Stimulated activated CD4-positive, alpha-beta T cell treated with anti-CD3 and anti-CD28 coated beads, Interleukin-12 subunit alpha, Interleukin-12 subunit beta, amount 100 ng/mL, for 48 hours (primary cell): ENCODE data around the gene TSHZ1.
A peak's percentile ranks its signal among the peaks of the same experiment; 100 is the strongest.

Experiments
- DNase-seq, 3 donors: peaks; one replicate each; pipeline ENCODE4 v3.0.0-alpha.2; 2020; ENCODE audit warnings: low read depth in 2 of 3, low spot score in 1 of 3

Gene TSHZ1, protein sequence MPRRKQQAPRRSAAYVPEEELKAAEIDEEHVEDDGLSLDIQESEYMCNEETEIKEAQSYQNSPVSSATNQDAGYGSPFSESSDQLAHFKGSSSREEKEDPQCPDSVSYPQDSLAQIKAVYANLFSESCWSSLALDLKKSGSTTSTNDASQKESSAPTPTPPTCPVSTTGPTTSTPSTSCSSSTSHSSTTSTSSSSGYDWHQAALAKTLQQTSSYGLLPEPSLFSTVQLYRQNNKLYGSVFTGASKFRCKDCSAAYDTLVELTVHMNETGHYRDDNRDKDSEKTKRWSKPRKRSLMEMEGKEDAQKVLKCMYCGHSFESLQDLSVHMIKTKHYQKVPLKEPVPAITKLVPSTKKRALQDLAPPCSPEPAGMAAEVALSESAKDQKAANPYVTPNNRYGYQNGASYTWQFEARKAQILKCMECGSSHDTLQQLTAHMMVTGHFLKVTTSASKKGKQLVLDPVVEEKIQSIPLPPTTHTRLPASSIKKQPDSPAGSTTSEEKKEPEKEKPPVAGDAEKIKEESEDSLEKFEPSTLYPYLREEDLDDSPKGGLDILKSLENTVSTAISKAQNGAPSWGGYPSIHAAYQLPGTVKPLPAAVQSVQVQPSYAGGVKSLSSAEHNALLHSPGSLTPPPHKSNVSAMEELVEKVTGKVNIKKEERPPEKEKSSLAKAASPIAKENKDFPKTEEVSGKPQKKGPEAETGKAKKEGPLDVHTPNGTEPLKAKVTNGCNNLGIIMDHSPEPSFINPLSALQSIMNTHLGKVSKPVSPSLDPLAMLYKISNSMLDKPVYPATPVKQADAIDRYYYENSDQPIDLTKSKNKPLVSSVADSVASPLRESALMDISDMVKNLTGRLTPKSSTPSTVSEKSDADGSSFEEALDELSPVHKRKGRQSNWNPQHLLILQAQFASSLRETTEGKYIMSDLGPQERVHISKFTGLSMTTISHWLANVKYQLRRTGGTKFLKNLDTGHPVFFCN (N-terminal part only)

DNA sequence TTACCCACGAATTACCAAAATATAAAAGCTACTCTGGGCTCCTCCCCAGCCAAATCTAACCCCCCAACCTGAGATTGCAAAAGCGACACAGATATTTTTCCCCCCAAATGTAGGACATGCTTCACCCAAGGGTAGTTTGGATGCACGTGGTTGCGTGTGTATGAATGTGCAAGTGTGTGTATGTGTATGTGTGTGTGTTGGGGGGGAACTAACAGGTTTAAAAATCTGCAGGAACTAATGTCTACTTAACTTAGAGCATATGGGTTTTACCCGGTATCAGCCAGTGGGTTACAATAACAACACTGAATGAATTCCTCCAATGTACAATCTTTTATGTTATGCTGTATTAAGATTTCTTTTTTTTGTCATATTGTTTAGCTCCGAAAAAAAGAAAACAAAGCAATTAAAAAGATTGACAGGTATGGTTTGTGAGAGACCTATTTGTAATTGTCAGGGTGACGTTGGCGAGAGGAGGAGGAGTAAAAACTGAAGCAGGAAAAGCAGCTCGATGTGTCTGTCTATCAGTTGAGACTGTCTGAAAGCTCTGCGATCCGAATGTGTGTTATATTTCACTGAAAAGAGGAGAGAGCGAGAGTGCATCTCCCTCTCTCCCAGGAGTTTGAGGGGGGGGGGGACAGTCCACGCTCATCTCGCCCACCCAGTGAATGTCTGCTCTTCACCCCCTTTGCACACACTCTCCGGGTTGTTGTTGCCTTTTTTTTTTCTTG lies at the start of gene TSHZ1:
TSHZ1 (plus strand) TSS at position 524 of the 728 bp plus-strand sequence. CDS start 1,080 bp downstream, outside the sequence.
- peak in 2 of 3 donors; percentile 26 to 60 for DNase-seq

DNA sequence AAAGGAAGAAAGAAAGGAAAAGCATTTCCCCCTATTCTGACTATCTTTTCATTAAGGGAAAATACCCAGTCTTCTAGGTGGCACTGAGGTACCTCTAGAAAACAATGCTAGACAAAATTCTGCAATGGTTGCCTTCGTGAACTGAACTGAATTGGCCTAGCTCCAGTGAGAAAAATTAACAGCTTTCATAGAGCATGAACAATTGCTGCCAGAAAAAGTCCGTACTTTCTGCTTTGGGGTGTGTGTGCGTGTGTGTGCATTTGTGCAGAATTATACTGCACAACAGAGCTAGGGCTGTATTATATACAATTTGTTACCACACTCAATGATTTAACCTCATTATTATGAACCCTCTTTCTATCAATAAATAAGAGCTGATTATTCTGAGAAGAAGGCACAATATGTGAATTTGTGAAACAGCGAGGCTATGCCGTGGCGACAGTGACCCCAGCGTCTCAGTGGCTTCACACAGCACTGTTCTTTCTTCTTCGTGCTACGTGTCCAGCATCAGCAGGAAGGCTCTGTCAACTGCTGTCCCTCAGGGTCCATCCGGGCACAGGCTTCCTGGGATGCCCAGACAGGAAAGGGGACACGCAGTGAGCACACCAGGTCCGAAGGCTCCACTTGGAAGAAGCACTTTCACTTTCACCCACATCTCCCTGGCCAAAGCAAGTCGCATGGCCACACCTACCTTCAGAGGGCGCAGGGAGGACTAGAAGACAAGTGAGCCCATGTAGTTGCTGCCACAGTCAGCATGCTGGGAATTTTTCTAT lies 49.2 kb upstream of the TSHZ1 start:
- DNase-seq = no peak

DNA sequence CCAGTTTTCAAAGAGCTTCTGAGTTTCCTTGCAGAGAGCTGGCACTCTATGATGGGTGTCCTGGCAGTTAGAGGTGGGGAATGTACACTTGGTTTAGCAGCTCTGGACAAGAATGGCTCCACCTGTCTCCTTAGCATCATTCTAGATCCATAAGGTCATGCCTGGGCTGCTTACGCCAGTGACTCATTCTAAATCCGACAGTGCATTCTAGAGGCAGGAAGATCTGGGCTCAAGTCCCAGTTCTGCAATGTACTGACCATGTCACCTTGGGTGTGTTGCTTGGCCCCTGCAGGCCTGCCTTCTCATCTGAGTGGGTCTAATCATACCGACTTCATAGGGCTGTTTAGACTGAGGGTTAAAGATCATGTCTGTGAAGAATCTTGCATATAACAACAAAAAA lies 48.1 kb upstream of the TSHZ1 start:
- no peak for DNase-seq

DNA sequence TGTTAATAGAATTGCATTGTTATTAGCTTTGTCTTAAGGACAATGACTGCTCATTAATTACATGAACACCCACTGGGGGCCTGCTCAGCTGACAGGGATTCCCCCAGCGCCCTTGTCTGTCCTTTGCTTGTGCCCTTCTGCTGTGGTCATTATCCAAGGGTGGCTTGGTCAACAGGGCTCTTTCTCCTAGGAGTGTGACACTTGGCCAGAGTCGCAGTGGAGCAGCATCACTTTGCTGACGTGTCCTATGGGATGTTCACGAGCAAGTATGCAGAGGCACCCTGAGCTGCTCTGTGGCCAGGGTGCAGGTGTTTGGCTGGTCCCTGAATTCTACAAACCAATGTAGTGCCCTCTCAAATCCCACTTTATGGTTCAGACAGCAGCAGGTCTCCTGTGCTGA lies 47.6 kb upstream of the TSHZ1 start:
- DNase-seq = no peak

DNA sequence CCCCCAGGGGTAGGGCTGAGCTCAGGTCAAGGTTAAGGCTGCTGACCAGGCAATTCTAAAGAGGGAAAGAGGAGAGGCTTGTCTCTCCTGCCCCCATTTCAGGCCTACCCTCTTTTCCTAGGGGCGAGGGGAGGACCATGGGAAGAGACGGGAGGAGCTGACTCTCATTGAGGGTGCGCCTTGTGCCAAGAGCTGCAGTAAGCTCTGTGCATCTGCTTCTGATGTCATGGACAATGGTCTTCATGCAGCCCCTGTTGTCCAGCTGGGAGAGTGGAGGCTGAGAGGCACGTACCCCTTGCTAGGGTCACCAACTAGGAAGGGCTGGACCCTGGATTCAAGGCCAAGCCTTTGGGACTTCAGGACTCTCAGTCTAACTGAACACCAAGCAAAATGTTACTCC lies 46.9 kb upstream of the TSHZ1 start:
- DNase-seq = no peak

DNA sequence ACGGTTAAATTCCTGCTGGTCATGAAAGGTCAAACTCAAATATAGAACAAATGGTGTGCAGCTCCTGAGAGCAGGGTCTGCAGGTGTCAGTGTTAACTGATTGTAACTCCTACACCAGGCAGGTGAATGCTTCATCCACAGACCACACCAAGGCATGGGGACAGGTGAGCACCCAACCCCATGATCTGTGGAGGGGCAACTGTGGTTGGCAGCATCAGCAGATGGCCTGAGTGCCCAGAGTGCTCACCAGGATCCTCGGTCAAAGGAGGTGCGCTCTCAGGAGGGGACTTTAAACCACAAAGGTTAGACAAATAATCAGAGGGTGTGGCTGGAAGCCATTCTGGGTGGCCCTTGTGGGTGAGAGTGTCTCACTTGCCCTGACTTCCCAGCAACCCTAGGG lies 46.1 kb upstream of the TSHZ1 start:
- no peak for DNase-seq

DNA sequence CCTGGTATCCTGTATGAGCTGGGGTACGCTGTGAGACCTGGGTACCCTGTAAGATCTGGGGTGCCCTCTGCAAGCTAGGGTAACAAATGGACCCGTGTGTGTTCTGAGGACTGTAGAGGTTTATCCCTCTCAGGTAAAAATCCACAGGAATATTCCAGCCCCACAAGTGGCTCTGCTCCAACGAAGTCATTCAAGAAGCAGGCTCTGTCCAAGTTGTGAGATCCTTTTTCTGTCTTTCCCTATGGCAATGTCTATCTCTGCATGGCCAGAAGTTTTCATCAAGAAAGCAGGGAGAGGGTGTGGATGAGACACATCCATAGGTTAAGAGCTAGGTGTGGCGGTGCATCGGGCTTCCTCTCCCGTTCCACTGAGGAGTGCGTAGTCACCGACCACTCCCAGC lies 44.7 kb upstream of the TSHZ1 start:
- no peak for DNase-seq

DNA sequence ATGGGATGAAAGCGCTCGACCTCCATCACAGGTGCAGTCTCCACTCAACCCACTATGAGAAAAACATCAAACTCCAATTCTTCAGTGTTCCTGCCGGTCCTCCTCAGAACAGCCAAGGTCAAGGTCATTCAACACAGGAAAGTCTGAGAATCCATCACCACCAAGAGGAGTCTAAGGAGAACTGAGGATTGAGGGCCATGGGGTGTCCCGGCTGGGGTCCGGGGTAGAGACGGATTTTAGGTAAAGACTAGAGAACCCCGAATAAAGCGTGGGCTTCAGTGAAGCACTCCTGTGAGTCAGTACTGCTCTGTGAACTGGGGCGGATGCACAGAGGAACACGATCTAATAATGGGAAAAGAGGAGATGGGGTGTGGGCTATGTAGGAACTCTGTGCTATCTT lies 43.5 kb upstream of the TSHZ1 start:
- DNase-seq = no peak

DNA sequence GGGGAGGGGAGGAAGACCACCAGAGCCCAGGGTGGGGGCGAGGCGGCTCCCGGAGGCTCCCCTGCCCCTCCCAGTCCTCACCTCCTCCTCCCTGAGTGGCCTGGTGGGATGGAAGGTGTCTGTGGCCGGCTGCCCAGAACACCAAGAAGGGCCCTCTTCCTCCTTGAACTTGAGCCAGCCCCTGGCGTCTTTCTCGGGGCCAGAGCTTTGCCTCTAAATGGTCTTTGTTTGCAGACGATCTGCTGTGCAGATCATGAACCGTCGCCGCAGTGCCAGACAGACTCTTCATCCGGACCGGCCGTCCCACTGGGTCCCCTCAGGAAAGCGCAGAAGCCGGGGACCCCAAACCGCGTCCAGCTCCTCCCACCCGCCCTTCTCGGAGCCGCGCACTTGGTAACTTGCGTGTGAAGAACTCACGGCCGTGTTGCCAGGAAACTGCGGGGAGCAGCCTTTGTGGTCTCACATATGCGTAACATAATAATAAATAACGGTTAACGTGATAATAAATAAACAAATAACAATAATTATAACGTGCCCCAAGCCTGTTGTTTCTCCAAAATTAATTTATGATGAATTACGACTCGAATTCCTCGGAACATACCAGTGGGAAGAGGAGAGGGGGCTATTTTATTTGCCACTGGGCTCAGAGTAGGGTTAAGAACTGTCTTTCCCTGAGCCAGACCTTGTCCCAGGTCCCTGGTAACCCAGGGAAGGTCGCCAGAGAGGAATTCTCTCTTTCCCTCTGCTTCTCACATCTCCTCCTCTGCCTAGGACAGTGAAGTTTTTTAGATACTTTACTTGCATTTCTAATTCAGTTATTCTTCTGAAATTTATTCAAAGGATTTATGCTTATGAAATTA lies 42.6 kb upstream of the TSHZ1 start:
- no peak for DNase-seq

DNA sequence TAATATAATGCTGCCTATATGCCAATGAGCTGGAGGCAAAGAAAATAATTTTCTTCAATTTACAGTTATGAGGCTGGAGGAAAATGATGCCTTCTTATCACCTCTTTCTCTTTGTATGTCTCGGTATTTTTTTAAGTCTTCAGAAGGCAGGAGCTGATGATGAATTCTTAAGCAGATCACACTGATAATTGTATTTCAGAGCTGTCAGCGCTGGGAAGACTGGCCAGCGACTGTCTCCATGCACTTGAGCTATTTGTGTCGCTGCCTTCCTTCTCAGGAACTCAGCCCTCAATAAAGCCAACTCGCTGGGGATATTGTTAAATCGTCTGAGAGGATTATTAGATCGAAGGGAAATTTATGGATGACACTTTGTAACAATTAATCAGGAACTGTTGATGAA lies 42.0 kb upstream of the TSHZ1 start:
- DNase-seq = no peak

DNA sequence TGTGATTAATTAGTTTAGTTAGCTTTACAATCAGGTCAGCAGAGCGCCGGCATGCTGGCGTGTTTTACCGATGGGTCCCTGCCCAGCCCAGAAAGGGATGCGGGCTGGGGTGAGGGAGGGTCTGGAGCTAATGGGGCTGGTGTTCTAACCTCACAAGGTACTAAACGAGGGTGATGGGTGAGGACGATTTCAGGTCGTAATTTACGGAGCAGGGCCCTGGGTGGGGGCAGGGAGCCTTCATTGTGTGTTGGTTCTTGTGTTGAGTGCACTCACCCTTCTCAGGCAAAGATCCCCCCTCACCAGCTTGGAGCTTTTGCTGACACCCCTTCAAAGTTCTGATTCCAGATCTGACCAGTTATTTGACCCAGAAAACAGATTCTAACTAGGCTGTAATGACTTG lies 41.2 kb upstream of the TSHZ1 start:
- no peak for DNase-seq

DNA sequence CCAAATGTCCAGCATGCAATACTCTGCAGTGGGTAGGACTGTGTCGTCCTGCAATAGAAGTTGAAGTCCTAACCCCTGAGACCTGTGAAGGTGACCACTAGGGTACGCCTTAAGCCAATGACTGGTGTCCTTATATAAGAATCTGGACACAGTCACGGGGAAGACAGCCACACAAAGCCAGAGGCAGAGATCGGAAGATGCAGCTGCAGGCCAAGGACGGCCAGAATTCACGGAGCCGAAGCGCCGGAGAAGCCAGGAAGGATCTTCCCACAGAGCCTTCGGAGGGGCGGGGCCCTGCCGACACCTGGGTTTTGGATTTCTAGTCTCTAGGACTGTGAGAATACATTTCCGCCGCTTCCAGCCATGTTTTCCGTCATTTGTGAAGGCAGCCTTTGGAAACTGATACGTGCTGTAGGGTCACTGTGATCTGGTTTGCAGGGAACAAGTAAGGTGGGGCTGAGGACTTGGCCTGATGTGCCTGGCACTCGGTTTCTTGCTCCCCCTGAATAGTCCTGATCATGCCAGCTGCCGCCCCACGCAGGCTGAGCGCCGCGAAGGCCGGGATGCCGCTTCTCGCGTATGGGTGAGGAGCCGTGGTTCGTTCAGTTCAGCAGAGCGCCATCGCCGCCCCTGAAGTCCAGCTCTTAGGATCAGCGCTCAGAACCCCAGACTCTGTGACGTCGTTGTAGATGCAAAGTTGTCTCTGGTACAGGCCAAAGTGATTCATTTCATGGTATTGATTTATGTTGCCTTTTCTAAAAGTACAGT lies 40.4 kb upstream of the TSHZ1 start:
- no peak for DNase-seq

DNA sequence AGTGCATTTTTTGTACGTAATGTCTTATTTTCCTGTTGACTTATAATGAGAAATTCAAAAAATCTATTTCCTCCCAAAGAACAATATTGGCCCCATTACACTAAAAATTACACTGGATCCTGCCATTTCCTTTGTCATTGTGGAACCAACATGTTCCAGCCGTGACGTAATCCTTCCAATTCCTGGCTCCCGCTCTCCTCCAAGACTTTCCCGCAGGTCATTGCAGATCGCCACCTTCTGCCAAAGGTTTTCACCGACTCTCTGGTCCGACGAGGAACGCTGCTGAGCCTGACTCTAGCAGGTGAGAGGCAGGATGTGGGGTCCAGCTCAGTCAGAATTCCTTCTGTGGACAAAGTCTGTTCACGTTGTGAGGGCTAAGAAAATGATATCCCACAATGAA lies 39.7 kb upstream of the TSHZ1 start:
- DNase-seq = no peak

DNA sequence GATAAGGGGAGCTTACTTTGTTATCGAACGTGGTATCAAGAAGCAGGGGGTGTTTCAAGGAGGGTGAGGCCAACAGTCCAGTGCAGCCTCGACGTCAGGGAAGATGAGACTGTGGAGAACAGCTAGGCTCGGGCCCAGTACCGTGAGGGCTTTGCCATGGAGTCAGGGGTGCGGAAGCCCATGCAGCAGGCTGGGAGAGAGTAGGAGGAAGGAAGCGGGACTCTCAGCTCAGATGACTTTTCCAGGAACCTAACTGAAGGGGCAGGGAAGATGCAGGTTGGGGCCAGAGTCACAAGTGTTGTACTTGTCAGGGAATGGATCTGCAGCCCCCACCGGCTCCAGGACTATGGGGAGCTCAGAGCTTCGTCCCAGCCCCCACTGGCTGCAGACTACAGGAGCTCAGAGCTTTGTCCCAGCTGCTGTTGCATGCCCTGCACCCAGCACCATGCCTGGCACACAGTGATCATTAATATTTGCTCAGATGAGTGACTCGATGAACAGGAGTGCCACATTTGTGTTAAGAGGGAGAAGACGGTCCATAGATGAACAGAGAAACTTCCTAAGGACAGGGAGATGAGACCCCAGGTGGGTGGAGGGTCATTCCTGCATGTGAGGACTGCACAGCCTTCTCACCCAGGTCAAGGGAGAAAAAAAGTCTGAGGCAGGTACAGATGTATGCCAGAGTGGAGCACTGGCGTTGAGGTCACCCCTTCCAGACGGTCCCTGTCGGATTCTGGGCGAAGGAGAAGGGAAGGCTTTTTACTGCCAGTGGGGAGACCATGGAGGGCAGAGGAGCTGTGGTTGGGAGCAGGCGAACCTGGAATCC lies 38.1 kb upstream of the TSHZ1 start:
- DNase-seq = no peak

DNA sequence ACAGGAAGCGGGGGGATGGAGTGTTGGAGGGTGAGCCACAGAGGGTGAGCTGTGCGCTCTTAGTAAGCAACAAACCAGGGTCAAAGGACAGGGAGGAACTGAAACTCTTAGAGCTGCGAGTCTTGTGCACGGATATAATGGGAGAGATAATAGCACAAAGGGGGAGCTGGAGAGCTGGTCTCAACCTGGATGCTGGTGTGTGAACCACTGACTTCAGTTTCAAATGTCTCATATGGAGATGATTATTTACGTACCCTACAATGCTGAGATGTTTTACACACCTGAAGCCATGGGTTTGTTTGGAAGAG lies 37.5 kb upstream of the TSHZ1 start:
- no peak for DNase-seq

DNA sequence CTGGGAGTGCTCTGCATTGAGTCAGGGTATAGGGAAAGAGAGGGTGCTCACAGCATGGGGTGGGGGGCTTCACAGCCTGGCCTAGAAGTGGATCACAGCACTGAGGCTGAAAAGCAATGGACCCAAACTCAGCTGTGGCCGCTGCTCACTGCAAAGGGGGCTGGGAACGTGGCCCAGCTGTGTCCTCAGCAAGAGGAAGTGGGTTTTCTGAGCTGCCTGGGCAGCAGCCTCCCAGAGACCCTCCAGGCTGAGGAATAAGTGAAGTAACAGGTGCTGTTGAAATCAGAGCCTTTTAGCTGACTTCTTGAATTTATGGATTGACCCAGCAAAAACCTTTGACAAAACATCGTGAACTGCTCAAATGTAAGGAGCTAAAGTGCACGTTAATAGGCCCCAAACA lies 36.9 kb upstream of the TSHZ1 start:
- no peak for DNase-seq

DNA sequence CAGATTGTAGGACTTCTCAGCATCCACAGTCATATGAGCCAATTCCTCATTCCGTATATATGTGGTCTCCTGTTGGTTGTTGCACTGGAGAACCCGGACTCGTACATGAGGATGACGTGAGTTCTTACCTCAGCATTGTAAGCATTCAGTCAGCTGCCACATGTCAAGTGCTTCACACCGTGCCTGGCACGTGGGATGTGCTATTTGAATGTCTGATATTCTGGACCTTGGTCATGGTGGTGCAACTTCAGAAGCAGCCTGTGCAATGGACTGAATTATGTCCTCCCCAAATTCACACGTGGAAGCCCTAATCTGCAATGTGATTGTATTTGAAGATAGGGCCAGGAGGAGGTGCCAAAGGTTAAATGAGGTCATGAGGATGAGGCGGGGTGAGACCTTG lies 33.7 kb upstream of the TSHZ1 start:
- DNase-seq = no peak

DNA sequence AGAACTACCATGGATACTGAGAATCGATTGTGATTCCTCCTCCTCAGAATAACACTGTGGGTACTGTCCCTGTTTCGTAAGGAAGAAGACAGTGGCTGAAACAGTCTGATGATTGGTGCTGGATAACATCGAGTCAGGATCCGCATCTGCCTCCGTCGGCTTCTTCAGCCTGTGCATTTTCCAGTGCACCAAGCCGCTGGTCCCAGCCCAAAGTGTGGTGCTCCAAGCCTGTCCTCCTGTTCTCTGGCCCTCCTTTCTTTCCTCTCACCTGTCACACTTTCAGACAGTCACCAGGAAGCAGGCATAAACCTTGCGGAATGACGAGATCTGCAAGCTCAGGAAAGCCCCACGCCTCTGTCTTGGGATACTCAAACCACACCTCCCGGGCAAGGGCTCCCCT lies 32.2 kb upstream of the TSHZ1 start:
- DNase-seq = no peak
